GM18519 (cell line): ENCODE data around the gene CST1.
"Not testable (repeated sequence)": the region's sequence is repeated elsewhere in the genome, so short reads cannot be mapped to it uniquely, and the experiment has no call there.

Experiments
- ATAC-seq: cut with Tn5 transposase; IDR thresholded peaks from one replicate; pipeline ENCODE4 v1.9.1; 2021; ENCODE audit warnings: mild to moderate bottlenecking, moderate library complexity; ENCODE audit not compliant: unreplicated experiment, low FRiP score

CST1 gene

DNA sequence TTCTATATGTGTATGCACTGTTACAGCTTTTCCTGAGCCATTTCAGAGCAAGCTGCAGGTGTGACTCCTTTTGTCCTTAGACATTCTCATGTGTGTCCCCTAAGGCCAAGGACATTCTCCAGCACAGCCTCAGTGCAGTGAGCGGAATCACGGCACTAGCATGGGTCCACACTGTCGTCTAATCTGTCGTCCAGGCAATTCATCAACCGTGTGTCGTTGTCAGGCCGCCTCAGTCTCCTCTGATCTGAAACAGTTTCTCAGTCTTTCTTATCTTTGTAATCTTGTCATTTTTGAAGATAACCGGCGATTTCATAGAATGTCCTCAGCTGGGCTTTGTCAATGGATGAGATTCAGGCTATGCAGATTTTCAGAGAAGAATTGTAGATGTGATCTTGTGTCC lies 31.4 kb downstream of the CST1 start:
- not testable (repeated sequence) for ATAC-seq

DNA sequence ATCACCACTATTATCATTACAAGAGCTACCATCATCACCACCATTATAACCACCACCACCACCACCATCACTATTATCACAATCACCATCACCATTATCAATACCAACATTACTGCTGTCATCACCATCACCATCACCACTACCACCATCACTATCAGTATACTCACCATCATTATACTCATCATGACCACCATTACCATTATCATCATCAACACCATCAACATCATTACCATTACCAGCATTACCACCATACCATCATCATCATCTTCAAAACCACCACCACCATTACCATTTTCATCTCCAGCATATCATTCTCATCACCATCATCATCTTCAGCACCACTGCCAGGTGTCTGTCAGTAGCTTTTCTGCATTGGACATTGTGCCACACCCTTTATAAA lies 39.0 kb downstream of the CST1 start:
- not testable (repeated sequence) for ATAC-seq

DNA sequence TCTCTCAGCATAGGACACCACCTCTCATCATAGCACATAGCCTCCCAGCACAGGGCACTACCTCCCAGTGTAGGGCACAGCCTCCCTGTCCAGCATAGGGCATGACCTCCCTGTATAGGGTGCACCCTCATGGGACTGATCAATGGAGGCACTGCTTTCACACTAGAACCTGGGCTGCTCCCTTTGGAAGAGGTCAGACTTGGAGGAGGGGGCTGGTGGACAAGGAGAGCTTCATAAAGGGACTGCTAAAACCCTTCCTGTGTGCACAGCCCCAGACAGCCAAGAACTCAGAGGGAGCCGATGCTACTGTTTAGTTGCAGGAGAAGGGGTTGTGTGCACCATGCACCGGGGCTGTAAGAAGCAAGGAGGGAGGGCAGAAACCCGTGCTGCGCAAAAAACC lies 40.0 kb downstream of the CST1 start:
- ATAC-seq: no peak

DNA sequence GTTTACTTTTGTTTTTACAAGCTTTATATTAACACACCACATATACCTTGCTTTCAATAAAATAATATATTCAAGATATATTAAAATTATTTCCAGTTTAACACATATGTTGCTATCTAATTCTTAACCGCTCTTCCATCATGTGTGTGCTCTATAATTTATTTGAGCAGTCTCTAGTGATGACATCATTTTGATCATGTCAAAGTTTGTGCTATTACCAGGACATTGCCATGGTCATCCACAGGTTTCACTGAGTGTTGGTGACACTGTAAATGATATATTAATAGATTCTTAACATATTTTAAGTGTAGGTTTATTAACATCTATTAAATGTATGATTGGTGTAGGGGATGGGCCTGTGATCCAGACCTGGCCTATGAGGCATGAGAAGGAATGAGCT lies 44.8 kb downstream of the CST1 start:
- ATAC-seq: no peak

DNA sequence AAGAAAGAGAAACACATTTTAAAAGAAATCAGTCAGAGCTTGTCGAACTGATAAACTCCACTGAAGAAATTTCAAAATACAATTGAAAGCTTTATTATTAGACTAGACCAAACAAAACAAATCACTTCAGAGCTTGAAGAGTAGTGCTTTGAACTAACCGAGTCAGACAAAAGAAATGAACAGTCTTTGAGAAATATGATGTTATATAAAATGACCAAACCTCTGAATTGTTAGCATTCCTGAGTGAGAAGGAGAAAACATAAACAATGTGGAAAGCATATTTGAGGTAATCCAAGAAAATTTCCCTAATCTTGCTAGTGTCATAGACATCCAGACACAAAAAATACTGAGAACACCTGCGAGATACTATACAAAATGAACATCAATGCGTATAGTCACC lies 48.7 kb downstream of the CST1 start:
- ATAC-seq: no peak

DNA sequence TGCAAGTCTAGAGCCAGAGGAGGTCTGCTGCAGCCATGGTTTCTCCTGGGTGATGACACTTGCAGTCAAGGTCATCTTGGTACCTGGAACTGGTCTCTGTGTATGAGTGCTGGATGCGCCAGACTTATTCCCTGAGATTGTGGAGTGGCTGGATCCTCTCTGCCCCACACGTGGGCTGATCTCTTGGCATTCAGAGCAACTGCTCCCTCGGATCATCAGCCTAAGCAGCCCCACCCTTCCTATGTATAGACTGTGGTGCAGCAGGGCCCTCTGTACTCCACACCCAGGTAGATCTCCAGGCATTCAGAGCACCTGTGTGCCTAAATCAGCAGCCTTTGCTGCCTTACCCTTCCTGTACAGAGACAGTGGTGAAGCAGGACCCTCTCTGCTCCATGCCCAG lies 49.8 kb downstream of the CST1 start:
- ATAC-seq: no peak

DNA sequence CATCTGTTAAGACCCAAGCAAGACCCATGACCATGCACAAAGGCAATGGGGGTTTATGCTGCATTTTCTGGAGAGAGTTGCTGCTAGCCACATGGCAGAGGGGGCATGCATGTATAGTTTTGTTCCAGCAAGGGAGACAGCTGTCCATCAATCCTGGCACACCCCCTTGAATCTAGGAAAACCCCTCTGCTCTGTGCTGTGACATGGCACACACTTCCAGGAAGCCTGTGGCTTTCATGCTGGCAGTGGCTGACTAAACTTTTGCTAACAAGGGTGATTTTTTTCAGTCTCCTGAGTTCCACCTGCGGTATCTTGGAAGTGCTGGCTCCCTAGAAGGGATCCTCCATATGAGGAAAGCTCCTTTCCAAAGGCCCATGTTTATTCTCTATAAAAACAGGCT lies 52.8 kb downstream of the CST1 start:
- no peak for ATAC-seq
